GM06990 (cell line): ENCODE results near the gene MED31.
"Not testable (repeated sequence)": the region's sequence is repeated elsewhere in the genome, so short reads cannot be mapped to it uniquely, and the experiment has no call there.

Source experiments
- DNase-seq: peaks from one replicate; pipeline ENCODE4 v3.0.0-alpha.2; 2011; ENCODE audit not compliant: insufficient read length; ENCODE audit errors: extremely low read depth
- H3K27me3 ChIP-seq: replicated peaks from 2 replicates; pipeline ENCODE4 v1.6.0; 2011; ENCODE audit warnings: low read length; ENCODE audit not compliant: control insufficient read depth, insufficient read depth
- H3K36me3 ChIP-seq: 2 replicates; pipeline ENCODE4 v1.5.1; 2011; ENCODE audit warnings: low read length; ENCODE audit not compliant: control insufficient read depth, insufficient read depth
- H3K4me3 ChIP-seq: replicated peaks from 2 replicates; pipeline ENCODE4 v1.5.1; 2011; ENCODE audit warnings: low read depth, mild to moderate bottlenecking, control low read depth, low read length
- TF ChIP-seq, protein P1 (sequence below): IDR thresholded peaks from 2 replicates; pipeline ENCODE4 v1.5.1; 2011; ENCODE audit warnings: low read length, control low read depth, mild to moderate bottlenecking, inconsistent platforms; ENCODE audit not compliant: insufficient read depth, poor library complexity, severe bottlenecking

The MED31 gene

DNA sequence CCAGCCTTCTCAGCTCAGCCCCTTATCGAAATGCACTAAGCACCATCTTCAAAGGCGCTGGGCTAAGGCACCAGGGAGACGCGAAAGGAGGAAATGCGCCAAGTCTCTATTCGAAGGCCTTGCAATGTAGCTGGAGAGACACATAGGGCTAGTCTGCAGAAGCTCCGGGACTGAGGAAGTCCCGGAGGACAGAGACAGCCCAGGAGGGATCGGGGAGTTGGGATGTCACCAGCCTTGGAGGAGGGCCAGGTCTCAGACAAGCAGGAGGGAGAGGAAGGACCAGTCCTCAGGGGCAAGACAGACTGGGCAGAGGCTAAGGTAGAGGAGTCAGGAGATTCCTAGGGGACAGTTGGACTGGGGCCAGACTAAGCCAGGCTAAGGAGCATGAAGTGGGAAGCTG, 8.7 kb upstream of the MED31 start:
- TF ChIP-seq, protein P1, sequence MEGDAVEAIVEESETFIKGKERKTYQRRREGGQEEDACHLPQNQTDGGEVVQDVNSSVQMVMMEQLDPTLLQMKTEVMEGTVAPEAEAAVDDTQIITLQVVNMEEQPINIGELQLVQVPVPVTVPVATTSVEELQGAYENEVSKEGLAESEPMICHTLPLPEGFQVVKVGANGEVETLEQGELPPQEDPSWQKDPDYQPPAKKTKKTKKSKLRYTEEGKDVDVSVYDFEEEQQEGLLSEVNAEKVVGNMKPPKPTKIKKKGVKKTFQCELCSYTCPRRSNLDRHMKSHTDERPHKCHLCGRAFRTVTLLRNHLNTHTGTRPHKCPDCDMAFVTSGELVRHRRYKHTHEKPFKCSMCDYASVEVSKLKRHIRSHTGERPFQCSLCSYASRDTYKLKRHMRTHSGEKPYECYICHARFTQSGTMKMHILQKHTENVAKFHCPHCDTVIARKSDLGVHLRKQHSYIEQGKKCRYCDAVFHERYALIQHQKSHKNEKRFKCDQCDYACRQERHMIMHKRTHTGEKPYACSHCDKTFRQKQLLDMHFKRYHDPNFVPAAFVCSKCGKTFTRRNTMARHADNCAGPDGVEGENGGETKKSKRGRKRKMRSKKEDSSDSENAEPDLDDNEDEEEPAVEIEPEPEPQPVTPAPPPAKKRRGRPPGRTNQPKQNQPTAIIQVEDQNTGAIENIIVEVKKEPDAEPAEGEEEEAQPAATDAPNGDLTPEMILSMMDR = no peak
- H3K36me3 ChIP-seq = no peaks in the 10 kb centered on the region

DNA sequence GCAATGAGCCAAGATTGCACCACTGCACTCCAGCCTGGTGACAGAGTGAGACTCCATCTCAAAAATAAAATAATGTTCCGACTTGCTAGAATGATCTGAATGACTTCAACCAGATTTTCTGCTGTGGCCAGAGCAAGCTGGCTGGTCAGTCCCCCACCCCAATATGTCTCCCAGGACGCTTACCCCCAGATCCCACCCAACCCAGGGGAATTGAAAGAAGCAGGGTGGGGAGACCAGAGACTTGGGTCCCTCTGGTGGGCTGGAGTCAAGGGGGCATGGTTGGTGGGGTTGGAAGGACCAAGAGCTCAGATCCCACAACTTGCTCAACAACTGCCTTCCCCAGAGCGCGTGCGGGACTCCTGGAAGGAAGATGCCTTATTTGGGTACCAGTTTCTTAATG, 7.0 kb upstream of the MED31 start:
- not testable (repeated sequence) for H3K27me3 ChIP-seq, H3K4me3 ChIP-seq, H3K36me3 ChIP-seq, DNase-seq

More for the DNA sequence above, 8.7 kb upstream of the MED31 start:
- DNase-seq = no peak
- Histone ChIP-seq H3K4me3 (no peak overlapping the region), H3K27me3 (no peaks in the 10 kb centered on the region)

DNA sequence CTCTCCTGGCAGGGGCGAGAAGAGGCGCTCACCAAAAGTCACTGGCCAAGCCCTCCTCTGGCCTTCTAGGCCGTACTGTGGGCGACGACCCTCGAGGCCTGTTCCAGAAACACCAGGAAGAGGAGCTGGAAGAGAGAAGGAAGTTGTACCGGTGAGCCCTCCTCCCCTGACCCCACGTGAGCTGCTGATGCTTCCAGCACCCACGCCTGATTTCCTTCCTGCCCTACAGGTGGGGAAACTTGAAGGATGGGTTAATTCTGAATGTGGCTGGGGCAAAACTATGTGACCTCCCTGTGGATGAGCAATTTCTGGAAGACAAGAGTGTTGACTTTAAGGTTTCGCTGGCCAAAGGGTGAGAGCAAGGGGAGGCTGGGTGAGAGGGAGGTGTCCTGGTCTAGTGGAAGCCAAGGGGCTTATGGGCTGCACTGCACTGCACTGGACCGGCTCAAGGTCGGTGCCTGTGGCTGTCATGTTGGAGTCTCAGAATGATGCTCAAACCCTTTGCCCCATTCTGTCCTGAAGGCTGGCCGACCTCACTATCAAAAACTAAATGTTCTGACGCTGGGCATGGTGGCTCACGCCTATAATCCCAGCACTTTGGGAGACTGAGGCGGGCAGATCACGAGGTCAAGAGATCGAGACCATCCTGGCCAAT, 6.4 kb upstream of the MED31 start:
- no peaks in the 10 kb centered on the region for H3K27me3 ChIP-seq
- H3K4me3 ChIP-seq = peak overlapping the region; percentile 68
- H3K36me3 ChIP-seq = no peaks in the 10 kb centered on the region
- no peak for DNase-seq
- TF ChIP-seq, protein P1 = no peak

DNA sequence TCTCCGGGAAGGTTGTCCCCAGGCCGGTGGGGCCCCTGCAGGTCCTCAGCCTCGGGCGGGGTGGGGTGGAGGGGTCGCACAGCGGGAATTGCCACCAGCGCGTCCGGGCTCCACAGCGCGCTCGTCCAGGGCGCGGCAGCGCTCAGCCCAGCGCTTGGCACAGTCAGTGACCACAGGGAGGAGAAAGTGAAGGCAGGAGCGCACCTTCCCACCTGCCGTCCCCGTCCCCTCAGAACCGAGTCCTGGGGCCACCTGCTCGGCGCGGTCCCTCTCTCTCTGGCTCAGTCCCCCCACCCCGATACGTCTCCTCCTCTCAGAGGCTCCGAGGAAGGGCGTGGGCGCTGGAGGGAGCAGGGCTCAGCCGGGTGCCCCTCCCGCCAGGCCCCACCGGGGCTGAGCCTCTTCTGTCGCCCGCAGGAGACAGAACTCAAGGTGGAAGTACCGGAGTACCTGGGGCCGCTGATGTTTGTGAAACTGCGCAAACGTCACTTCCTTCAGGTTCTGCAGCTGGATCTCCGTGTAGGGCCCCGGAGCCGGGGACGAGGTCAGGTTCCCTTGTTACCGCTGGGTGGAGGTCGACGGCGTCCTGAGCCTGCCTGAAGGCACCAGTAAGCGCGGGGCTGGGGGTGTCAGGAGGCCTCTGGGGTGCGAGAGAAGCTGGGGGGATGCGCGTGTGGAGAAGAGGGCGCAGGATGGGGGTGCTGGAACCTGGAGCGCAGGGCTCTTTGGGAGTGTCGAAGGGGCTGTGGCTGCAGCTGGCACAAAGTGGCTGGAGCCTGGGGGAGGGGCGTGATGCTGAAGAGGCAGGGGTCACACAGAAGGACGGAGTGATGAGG, 5.6 kb upstream of the MED31 start:
- TF ChIP-seq, protein P1 = peak; percentile 19
- not testable (repeated sequence) for H3K36me3 ChIP-seq, H3K27me3 ChIP-seq
- DNase-seq = peak; percentile 62
- peak overlapping the region; percentile 68 for H3K4me3 ChIP-seq

DNA sequence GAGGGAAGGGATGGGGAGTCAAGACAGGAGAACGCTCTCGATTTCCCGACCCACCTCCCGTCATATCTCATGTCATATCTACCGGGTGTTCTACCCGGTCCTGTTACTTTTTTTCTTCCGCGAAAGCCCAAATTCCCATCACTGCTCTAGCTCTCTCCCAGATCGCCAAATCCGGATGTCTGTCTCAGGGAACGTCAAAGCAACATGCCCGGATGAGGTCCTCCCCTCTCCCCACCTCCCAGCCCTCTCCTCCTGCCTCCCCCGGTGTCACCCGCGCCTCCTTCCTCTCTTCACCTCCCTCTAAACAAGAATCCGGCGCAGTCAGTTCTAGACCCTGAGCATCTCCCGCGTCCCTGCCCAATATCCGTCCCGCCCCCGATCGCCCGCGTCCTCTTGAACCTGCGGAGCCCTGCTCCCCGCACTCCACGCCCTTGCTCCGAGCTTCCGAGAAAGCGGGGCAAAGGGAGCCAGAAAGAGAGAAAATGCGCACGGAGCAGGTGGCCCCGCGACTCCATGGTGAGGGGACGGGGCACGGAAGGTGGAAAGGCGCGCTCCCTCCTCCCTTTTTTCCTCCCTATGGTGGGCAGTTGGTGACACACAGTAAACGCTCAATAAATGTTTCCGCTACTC, 4.4 kb upstream of the MED31 start:
- peak overlapping the region; percentile 50 for H3K4me3 ChIP-seq
- H3K36me3 ChIP-seq, DNase-seq, H3K27me3 ChIP-seq: not testable (repeated sequence)

DNA sequence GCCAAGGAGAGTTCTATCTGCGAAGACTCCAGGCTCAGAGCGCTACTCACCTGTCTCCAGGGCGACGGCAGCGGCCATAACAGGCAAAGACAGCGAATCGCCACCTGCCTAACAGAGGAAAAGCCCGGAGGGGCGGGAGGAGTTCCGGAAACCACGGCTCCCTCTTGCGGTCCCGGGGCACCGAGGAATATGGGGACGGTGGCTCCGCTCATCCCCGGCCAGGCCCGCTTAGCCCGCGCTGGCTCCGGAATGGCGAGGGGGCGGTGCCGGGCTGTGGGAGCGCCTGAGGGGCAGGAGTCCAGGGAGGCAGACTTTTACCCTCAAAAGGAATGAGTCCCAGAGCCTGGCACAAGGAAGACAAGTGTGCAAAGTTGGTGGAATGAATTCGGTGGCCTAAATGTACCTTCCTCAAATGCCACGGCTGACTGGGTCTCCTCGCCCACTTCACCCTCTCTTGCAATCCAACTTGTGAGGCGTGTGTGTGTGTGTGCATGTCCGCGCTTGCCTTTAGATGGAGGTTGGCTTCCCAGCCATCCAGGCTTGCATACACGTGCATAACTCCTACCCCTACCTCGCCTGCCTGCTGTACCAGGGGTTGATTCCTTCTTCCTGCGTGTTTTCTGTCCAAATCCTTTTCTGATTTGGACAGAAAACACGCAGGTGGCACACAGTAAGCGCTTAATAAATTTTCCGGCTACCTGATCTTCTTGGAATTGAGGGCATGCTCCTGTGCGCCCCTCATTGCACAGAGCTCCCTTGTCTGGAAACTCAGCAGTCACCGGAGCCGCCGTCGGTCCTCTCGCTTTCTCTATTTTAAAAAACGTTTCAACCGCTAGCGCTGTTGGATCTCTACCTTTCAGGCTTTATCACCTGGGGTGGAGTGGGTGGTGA, 3.7 kb upstream of the MED31 start:
- Histone ChIP-seq H3K27me3 (no peaks in the 10 kb centered on the region), H3K36me3 (no peaks in the 10 kb centered on the region), H3K4me3 (peak overlapping the region; percentile 50)
- TF ChIP-seq, protein P1 = no peak
- no peak for DNase-seq
